GM18951 (cell line): ENCODE measurements around the gene IL20.

Experiments used
- POLR2A ChIP-seq: IDR thresholded peaks from 4 replicates; pipeline ENCODE4 v1.6.1; 2011; ENCODE audit warnings: mild to moderate bottlenecking; ENCODE audit not compliant: insufficient read length, insufficient read depth; ENCODE audit errors: extremely low read depth
- in situ Hi-C: fragments of 300-500 bp; cut with MboI; formaldehyde crosslinking; loops from one replicate; pipeline ENCODE4 v1.12.0; 2022; ENCODE audit warnings: low sequenced_read_pairs, mixed read lengths, inconsistent platforms; ENCODE audit not compliant: unreplicated experiment

The IL20 gene

DNA sequence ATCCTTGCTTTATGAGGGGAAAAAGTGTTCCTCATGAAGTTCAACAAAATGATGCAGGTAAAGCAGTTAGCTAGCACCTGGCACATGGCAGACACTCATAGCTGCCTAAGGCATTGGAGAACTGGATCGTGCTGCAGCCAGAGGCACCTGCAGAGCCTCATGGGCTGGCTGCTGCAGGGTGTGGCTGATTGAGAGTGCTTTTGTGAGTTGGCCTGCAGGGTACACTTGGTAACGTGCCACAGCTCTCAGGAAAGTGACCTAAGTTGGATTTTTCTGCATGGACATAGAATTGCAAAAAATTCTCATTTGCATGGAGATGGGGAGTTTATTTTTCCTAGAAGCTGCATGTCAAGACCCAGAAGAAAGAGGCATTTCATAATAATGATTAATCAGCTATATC, 31.6 kb upstream of the IL20 start:
- TF ChIP-seq POLR2A, result no peak
- in situ Hi-C loops, result no loop called here

DNA sequence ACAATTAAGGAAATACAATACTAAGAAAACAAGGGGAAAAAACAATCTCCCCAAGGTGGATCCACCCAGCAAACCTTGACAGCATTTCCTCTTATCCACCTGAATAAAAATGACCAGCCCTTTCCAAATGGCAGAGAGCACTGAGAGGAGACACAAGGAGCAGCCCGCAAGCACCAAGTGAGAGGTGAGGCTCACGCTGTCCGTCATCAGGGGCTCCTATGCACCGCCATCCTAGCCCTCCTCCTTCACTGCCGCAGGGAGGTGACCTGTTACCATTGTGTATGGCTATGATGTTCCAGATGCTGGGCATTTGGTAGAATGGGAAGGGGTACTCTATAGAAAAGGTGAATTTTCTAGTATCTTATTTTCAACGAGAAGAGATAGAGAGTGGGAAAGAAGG, 31.2 kb upstream of the IL20 start:
- in situ Hi-C loops, result no loop called here
- TF ChIP-seq POLR2A, result no peak

DNA sequence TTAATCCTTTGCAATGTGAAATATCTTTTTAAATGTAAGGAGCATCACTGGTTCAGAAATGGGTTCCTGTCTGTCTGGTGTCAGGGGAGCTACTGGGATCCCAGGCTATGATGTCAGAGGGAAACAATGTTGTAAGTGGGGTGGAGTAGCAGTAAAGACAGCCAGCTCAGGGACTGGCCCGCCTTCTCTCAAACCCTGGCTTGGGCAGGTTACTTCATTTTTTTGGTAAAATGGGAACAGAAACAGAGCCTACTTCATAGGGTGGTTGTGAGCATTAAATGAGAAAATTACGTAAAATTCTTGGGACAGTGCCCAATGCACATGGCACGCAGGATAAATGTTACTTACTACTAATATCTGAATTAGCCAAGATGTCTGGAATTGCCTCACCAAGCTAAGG, 30.7 kb upstream of the IL20 start:
- TF ChIP-seq POLR2A, result no peak
- in situ Hi-C loops, result no loop called here

DNA sequence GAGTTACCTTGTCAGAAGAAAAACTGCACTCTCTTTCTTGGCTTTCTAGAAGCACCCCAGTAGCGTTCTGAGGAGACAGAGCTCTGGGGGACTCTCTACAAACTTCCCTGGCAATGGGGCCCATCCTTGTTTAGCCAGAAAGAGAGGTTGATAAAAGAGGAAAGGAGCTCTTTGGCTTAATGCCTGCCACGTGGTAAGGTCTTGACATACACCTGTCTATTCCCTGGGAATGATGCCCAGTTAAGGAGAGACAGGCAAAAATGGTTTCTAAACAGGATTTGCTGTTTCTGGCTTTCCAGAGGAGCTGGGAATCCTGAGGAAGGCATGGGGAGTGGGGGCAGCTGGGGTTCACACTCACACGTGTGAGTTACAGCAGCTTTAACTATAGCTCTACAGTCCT, 30.2 kb upstream of the IL20 start:
- TF ChIP-seq POLR2A, result no peak
- in situ Hi-C loops, result no loop called here

DNA sequence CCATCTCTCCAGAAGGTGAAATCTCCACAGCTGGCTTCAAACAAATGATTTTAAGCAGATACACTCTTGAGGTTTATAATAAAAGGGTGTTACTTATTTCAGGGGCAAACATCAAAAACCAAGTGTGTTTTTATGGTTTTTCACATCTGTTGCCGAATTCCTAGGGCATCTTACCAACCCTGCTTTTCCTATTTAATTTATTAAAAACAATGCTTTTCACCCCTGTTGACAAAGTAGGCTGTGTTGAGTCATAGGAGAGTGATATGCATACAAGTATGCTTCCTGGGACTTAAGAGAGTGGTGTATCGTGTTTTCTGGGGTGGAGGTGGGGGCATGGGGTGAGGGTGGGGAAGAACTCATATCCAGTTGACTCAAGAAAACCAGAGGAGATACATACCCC, 29.3 kb upstream of the IL20 start:
- no peak for TF ChIP-seq POLR2A
- in situ Hi-C loops, result no loop called here

DNA sequence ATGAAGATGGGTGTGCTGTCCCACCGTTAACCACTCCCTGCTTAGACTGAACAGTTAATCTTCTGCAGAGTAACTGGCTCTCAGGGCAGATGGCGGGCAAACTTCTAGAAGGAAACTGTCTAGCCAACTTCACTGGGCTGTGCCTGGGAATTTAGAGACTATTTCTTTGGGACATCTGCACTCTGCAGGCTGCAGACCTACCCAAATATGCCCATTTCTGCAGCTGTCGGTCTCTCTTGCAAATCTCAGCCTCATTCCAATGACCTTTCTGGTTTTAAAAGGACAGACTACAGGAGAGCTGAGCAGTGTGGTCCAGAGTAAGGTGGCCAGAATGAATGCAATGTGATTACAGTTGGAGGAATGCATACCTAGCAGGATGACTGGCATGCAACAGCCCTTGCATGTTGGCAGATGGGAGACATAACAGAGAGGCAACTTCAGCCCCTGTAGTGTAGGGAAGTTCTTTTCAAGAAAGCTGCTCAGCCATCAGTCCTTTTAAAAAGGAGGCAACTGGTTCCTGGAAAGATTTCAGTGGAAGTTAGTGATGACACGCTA, 26.3 kb upstream of the IL20 start:
- no peak for TF ChIP-seq POLR2A
- in situ Hi-C loops, result no loop called here

DNA sequence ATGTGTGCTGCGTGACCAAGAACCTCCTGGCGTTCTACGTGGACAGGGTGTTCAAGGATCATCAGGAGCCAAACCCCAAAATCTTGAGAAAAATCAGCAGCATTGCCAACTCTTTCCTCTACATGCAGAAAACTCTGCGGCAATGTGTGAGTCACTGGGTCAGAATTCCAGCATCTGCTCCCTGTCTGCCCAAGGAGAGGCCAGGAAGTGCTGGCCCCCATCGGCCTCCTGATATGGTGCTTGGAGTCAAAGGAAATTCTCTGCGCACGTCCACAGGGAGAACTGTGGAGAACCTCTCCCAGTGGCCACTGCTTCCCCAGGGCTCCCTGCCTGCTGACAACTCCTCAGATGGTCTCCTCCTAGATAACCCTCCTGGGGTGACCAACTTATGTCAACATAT, 25.6 kb upstream of the IL20 start:
- in situ Hi-C loops, result no loop called here
- no peak for TF ChIP-seq POLR2A

DNA sequence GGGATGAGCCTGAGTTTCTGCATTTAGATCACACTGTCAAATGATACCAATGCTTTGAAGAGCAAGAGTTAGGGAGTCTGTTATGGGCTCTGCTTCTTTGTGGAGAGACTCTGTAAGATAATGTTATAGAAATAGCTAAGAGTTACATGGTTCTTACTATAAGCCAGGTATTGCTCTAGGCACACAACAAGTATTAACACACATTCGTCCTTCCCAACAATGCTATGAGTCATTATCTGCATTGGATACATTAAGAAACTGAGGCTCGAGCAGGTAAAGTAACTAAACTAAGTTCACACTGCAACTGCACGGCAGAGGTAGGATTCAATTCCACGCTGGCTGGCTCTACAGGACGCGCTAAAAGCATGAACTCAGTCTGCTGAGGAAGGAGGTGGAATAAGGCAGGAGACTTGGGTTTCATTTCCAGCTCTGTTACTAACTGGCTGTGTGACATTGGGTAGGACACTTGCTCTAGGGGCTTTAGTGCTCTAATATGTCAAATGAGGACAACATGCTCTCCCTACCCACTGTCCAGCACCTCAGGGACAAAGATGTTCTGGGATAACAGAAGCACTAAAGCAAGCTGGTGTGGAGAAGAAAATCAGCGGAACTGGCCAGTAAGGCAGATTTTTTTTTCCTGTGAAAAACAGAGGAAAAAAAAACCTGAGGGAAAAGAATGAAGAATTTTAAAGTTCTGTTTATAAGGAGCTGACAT, 23.7 kb upstream of the IL20 start:
- TF ChIP-seq POLR2A, result no peak
- in situ Hi-C loops, result no loop called here

DNA sequence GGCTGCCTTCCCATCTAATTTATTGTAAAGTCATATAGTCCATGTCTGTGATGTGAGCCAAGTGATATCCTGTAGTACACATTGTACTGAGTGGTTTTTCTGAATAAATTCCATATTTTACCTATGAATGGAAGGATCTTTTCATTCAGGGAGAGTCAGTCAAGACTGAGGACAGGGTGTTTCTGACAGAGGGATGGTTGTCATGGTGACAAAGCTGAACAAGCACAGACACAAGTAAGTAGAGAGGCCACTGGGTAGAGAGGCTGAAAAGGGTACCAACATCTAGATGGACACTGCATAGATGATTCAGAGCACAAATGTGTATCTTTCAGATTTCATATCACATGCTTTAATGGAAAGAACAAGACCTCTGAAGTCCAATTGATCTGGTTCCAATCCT, 22.6 kb upstream of the IL20 start:
- TF ChIP-seq POLR2A, result no peak
- in situ Hi-C loops, result no loop called here

DNA sequence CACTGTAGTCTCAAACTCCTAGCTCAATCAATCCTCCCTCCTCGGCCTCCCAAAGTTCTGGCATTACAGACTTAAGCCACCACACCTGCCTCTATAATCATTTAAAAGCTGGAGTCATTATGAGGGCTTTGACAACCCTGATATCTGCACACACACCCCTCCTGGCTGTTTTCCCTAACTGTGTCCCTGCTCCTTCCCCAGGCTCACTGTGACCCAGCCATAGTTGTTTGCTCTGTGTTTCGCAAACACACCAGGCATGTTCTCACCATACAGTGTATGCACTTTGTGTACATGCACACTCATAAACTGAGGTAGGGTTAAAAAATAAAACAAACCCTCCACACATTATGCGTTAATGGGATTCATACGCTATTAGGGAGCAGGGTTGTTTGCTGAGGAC, 21.8 kb upstream of the IL20 start:
- TF ChIP-seq POLR2A, result no peak
- in situ Hi-C loops, result no loop called here

DNA sequence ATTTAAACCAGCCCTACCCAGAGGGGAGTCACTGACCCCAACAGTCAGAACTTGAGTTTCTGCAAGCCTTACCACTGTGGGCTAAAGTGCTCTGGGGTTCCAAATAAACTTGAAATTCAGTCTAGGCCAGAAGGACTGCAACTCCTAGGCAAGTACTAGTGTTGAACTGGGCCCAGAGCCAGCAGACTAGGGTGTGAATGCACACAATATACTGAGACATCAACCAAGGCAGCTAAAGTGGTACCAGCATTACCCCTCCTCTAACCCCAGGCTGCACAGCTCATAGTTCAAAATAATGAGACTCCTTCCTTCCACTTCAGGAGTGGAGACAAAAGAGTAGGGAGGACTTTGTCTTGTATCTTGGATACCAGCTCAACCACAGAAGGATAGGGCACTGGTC, 18.9 kb upstream of the IL20 start:
- in situ Hi-C loops, result no loop called here
- TF ChIP-seq POLR2A, result no peak

DNA sequence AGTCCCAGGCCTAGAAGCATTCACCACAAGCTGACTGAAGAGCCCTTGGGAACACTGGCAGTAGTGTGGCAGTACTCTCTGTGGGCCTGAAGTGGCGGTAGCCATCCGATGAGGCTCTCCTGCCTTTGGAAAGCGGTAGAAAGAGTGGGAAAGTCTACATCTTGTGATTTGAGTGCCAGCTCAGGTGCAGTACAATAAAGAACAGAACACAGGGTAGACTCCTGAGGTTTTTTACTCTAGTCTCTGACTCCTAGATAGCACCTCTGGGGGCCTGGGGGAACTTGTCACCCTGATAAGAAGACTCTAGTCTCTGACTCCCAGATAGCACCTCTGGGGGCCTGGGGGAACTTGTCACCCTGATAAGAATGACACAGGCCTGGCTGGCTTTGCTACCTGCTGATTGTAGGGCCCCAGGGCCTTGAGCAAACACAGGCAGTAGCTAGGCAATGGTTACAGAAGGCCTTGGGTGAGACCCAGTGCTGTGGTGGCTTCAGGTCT, 18.0 kb upstream of the IL20 start:
- no peak for TF ChIP-seq POLR2A
- in situ Hi-C loops, result no loop called here

DNA sequence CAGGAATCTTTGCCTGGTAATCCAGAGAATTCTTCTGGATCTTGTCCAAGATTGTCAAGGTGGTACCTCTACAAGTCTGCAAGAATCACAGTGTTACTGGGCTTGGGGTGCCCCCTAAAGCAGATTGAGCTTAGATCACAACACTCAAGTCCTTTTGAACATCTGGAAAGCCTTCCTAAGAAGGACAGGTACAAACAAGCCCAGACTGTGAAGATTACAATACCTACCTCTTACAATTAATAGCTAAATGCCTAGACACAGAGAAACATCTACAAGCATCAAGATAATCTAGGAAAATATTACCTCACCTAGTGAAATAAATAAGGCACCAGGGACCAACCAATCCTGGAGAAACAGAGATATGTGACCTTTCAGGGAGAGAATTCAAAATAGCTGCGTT, 17.5 kb upstream of the IL20 start:
- TF ChIP-seq POLR2A, result no peak
- in situ Hi-C loops, result no loop called here

DNA sequence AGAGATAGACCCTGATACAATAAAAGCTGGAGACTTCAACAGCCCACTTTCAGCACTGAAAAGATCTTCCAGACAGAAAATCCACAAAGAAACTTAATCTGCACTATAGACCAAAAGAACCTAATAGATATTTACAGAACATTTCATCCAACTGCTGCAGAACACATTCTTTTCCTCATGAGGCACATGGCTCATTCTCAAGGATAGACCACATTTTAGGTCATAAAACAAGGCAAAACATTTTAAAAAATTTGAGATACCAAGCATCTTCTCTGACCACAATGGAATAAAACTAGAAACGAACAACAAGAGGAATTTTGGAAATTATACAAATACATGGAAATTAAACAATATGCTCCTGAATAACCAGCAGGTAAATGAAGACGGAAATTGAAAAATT, 15.0 kb upstream of the IL20 start:
- TF ChIP-seq POLR2A, result no peak
- in situ Hi-C loops, result no loop called here
